GM12865 (cell line): ENCODE data around the gene WDFY4.

ENCODE experiments used
- DNase-seq: peaks from one replicate; pipeline ENCODE4 v3.0.0; 2010; ENCODE audit warnings: low read depth
- H3K4me3 ChIP-seq: 2 replicates; pipeline ENCODE4 v1.5.1; 2011; ENCODE audit warnings: mild to moderate bottlenecking, low read depth, low read length, control low read depth
- TF ChIP-seq, protein P1 (sequence below): IDR thresholded peaks from 2 replicates; pipeline ENCODE4 v1.5.1; 2011; ENCODE audit warnings: low read length, control low read depth, low read depth, inconsistent platforms; ENCODE audit not compliant: insufficient read depth; ENCODE audit errors: missing control alignments

Gene WDFY4

DNA sequence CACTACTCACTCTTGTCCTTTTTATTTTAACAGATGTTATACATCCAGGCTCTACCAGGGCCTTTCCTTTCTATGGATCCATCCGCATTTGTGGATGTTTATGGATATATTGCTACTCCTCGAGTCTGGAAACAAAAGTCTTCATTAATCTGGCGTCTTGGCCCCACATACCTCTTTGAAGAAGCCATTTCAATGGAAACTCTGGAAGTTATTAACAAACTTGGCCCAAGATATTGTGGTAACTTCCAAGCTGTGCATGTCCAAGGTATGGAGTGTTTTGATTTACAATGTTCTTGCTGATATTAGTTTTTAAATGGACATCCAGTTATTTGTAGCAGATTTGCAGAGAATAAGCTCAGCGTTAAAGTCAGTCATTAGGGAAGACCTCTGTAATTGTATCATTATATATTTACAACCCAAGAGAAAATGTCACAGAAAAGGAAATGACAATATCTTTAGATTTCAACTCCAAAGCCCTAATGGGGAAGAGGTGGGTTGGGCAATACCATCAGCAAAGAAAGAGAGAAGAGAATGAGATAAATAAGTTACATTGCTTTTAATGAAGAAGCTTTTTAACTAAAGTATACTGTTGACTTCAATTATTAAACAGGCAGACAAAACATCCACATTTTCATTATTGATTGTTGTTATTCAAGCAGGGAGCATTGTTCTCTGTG, 102.1 kb downstream of the WDFY4 start:
- H3K4me3 ChIP-seq: no peak overlapping the region
- TF ChIP-seq, protein P1, sequence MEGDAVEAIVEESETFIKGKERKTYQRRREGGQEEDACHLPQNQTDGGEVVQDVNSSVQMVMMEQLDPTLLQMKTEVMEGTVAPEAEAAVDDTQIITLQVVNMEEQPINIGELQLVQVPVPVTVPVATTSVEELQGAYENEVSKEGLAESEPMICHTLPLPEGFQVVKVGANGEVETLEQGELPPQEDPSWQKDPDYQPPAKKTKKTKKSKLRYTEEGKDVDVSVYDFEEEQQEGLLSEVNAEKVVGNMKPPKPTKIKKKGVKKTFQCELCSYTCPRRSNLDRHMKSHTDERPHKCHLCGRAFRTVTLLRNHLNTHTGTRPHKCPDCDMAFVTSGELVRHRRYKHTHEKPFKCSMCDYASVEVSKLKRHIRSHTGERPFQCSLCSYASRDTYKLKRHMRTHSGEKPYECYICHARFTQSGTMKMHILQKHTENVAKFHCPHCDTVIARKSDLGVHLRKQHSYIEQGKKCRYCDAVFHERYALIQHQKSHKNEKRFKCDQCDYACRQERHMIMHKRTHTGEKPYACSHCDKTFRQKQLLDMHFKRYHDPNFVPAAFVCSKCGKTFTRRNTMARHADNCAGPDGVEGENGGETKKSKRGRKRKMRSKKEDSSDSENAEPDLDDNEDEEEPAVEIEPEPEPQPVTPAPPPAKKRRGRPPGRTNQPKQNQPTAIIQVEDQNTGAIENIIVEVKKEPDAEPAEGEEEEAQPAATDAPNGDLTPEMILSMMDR: no peak
- no peak for DNase-seq

DNA sequence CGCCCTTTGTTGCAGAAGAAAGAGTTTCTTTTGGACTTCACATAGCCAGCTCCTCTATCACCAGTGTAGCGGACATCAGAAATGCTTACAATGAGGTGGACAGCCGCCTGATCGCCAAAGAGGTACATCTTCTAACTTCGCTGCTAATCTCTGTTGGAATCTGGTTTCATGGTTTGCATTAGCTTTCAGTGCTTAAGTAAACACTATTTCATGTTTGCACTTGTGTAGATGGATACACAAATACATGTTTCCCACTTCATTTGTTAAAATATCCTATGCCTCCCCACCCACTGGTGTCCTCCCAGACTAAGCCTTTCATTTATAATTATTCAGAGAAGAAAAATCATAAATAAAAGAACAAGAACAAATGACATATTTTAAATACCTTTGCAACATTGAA, 103.9 kb downstream of the WDFY4 start:
- H3K4me3 ChIP-seq: no peak overlapping the region
- DNase-seq: no peak
- TF ChIP-seq, protein P1: no peak

DNA sequence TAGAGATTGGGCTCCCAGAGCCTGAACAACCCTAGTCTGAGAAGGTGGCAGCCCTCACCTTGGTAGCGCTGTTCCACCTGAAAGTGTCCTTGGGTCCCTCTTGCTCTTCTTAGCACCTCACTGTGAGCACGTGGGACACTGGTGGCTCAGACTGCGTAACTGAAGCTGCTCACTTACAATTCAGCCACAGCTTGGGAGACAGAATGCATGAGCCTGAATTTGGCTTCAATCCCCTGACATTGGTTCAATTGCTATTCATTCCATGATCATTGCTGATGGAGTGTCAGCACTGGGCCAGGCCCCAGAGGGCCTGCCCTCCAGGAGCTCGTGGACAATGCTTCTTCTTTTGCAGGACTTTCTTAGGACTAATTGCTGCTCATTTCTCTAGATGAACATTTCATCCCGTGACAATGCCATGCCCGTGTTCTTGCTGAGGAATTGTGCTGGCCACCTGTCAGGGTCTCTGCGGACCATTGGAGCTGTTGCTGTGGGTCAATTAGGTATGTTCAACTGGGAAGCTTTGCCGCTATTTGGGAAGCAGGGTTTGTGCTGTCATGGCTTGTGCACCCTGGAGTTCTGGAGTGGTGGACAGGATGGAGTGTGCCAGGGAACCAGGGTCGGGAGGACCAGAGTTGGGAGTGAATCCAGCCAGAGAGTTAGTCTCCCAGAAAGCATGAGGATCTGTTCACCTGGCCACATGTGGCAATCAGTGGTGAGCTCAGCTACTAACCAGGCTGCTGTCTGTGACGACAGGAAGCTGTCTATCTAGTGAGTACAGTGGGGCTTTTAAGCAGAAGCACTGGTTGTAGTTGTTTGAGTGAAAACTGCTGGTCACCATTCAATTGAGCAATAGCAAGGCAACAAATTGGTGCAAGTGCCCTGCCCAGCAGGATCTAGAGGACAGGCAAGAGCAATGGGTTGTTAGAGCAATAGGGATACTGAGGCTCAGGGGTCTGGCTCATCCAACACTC, 105.1 kb downstream of the WDFY4 start:
- TF ChIP-seq, protein P1: no peak
- no peak for DNase-seq
- no peak overlapping the region for H3K4me3 ChIP-seq

DNA sequence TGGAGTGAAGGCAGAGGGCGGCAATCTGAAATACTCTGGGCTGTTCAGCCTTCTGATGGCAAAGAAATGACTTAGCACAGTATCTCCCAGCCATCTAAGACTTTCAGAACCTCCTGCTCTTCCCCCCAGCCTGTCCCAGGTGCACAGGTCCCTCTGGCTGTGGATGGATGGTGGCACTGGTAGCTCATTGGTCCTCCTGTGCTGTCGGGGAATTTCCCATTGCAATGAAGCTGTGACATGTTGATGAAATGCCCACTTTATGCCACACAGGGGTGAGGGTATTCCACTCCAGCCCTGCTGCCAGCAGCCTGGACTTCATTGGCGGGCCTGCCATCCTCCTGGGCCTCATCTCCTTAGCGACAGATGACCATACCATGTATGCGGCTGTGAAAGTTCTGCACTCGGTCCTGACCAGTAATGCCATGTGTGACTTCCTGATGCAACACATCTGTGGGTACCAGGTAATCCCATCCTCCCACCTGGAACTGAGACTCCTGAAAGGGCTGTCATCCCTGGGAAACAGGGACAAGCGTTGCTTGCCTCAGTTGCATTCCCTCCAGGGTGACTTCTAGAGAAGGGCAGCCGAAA, 105.9 kb downstream of the WDFY4 start:
- no peak overlapping the region for H3K4me3 ChIP-seq
- TF ChIP-seq, protein P1: no peak
- DNase-seq: no peak

DNA sequence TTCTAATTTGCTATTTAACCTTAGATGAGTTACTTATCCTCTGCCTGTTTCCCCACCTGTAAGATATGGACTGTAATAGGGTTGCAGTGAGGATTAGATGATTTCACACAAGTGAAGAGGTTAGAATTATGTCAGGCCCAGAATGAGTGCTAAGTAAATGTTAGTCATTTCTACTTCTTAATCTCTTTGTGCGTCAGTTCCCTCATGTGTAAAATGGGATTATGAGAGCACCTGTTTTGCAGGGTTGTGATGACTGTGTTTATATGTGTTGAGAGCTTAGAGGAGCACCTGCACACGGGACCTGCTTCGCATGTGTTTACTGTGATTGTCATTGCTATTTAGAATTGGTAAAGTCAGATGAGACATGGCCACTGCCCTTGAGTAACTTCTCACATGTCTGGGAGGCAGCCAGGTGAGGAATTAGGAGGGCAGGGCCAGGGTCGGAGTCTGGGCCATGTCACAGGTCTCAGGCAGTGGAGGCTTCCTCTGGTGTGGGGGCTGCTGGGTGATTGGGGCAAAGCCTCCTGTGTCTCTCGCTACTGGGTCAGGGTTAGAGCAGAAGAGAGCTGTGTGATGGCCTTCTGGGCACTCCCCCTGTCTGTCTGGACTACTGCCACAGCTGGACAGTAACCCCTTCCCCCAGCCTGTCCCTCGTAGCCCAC, 106.7 kb downstream of the WDFY4 start:
- no peak for DNase-seq
- TF ChIP-seq, protein P1: no peak
- H3K4me3 ChIP-seq: no peak overlapping the region

DNA sequence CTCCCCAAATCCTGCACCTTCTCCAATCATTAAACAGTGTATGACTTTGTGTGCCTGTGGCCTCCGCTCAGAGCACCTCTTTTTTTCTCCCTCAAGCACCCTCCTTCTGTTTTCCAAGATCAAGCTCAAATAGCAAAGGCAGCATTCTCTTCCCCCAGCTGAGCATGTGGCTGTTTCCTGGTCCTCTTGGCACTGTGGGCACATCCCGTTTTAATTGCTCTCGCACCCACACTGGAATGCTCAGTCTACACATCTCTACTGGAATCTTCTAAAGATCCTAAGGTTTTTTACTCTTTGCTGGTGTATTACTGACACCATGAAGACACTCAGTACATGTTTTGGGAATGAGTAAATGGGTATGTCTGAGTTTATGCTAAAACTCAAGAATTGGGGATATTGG, 107.4 kb downstream of the WDFY4 start:
- no peak overlapping the region for H3K4me3 ChIP-seq
- DNase-seq: no peak
- TF ChIP-seq, protein P1: no peak
